GM12878 (cell line): ENCODE results near the gene OR1L6. TPM values are rescaled to one million over a fixed set of nuclear protein-coding genes. Genes with fewer than 3 reads are reported as not detected.

Experiments used
- ATAC-seq: fragments of 200-7000 bp; cut with Tn5 transposase; 3 replicates; pipeline ENCODE4 v1.9.1; 2020; ENCODE audit warnings: mild to moderate bottlenecking, moderate library complexity
- BruUV-seq: library from RNA; stranded (reverse); fragments of 400-500 nt; replicated peaks from 2 replicates; lab custom pipeline; 2021; lab: Mats Ljungman, UMichigan
- CTCF ChIA-PET: fragments of 300-600 bp; sonication (Branson Sonifier 250); formaldehyde crosslinking; extraction: SDS; loops from one replicate; lab custom pipeline; 2021; ENCODE audit warnings: inconsistent platforms; lab: Yijun Ruan, JAX
- POLR2A ChIA-PET: fragments of 350-600 bp; formaldehyde crosslinking; extraction: SDS; loops from one replicate; lab custom pipeline; 2021; ENCODE audit warnings: inconsistent platforms; lab: Charles Lee
- RAD21 ChIA-PET: fragments of 300-600 bp; sonication (Branson Sonifier 250); formaldehyde crosslinking; loops from one replicate; lab custom pipeline; 2023; ENCODE audit warnings: antibody characterized with exemption; ENCODE audit not compliant: unreplicated experiment; lab: Charles Lee
- SMC1A ChIA-PET: fragments of 300-600 bp; sonication (Branson Sonifier 250); formaldehyde crosslinking; loops from one replicate; lab custom pipeline; 2023; ENCODE audit not compliant: unreplicated experiment, uncharacterized antibody; lab: Charles Lee
- DNase-seq: peaks from one replicate; pipeline ENCODE4 v3.0.0-alpha.2; 2011; ENCODE audit warnings: low read depth, low spot score
- FAIRE-seq: peaks from 3 replicates; lab custom pipeline; 2011; peaks lifted over from hg19 to GRCh38; lab: Jason Lieb, UNC
- H2AFZ ChIP-seq: 2 replicates; pipeline ENCODE4 v1.6.0; 2011; ENCODE audit warnings: low read depth, low read length, control low read depth; ENCODE audit not compliant: control insufficient read depth
- H3K27ac ChIP-seq: 2 replicates; pipeline ENCODE4 v1.5.1; 2011; ENCODE audit warnings: control low read depth; ENCODE audit not compliant: control insufficient read depth, insufficient read depth
- H3K27me3 ChIP-seq, 2 experiments: replicated peaks in 1 of 2; 2 replicates each; pipeline versions ENCODE4 v1.6.0 to v1.6.1; 2011; ENCODE audit warnings: low read length in 1 of 2; ENCODE audit not compliant: control insufficient read depth in 2 of 2, insufficient read depth in 2 of 2
- H3K36me3 ChIP-seq, 2 experiments: 2 replicates each; pipeline ENCODE4 v1.5.1; 2011; ENCODE audit warnings: low read length in 1 of 2; ENCODE audit not compliant: control insufficient read depth in 2 of 2, insufficient read depth in 2 of 2
- H3K4me1 ChIP-seq: 2 replicates; pipeline ENCODE4 v1.6.1; 2011; ENCODE audit warnings: mild to moderate bottlenecking, low read length, moderate library complexity, mixed read lengths; ENCODE audit not compliant: control insufficient read depth, insufficient read depth
- H3K4me2 ChIP-seq: 2 replicates; pipeline ENCODE4 v1.6.0; 2011; ENCODE audit warnings: control low read depth; ENCODE audit not compliant: control insufficient read depth, insufficient read depth
- H3K4me3 ChIP-seq: fragments of 200-600 bp; sonication (generic); 2 replicates; pipeline ENCODE4 v1.5.1; 2016
- H3K79me2 ChIP-seq: 2 replicates; pipeline ENCODE4 v1.6.0; 2011; ENCODE audit warnings: low read length; ENCODE audit not compliant: control insufficient read depth, insufficient read depth
- H3K9ac ChIP-seq: 2 replicates; pipeline ENCODE4 v1.8.0; 2011; ENCODE audit warnings: low read length, control low read depth, mixed read lengths; ENCODE audit not compliant: control insufficient read depth, insufficient read depth
- H3K9me3 ChIP-seq: replicated peaks from 3 replicates; pipeline ENCODE4 v1.5.1; 2011; ENCODE audit warnings: mild to moderate bottlenecking, low read length; ENCODE audit not compliant: control insufficient read depth, insufficient read depth
- H4K20me1 ChIP-seq: 2 replicates; pipeline ENCODE4 v1.6.0; 2011; ENCODE audit not compliant: control insufficient read depth, insufficient read depth
- CBFB ChIP-seq: IDR thresholded peaks from 2 replicates; pipeline ENCODE4 v1.6.1; 2016; ENCODE audit warnings: antibody characterized with exemption, low read depth
- HDAC2 ChIP-seq: fragments of 200-600 bp; sonication (generic); IDR thresholded peaks from 2 replicates; pipeline ENCODE4 v1.6.1; 2017
- IRF3 ChIP-seq: fragments of 450-650 bp; IDR thresholded peaks from 2 replicates; pipeline ENCODE4 v1.6.1; 2014; ENCODE audit warnings: mild to moderate bottlenecking
- JUNB ChIP-seq: IDR thresholded peaks from 2 replicates; pipeline ENCODE4 v1.6.1; 2016; ENCODE audit warnings: antibody characterized with exemption, mild to moderate bottlenecking
- MTA2 ChIP-seq: fragments of 450-650 bp; IDR thresholded peaks from 2 replicates; pipeline ENCODE4 v1.6.1; 2016; ENCODE audit warnings: low read depth, mild to moderate bottlenecking, moderate library complexity
- MYB ChIP-seq: fragments of 150-350 bp; IDR thresholded peaks from 2 replicates; pipeline ENCODE4 v1.6.1; 2014; ENCODE audit warnings: mild to moderate bottlenecking, low read depth, low read length, borderline replicate concordance
- NFYA ChIP-seq: IDR thresholded peaks from 2 replicates; pipeline ENCODE4 v1.6.1; 2011; ENCODE audit warnings: low read depth, mild to moderate bottlenecking, low read length, improper control_type of control experiment, borderline replicate concordance
- NFYB ChIP-seq: IDR thresholded peaks from 2 replicates; pipeline ENCODE4 v1.6.1; 2011; ENCODE audit warnings: low read depth, mild to moderate bottlenecking, low read length, improper control_type of control experiment, moderate library complexity; ENCODE audit not compliant: insufficient read depth
- NR2C2 ChIP-seq: IDR thresholded peaks from 2 replicates; pipeline ENCODE4 v1.6.1; 2011; ENCODE audit warnings: borderline replicate concordance, low read depth; ENCODE audit not compliant: control insufficient read depth, insufficient read length
- NRF1 ChIP-seq: conservative IDR thresholded peaks from 2 replicates; pipeline ENCODE4 v1.6.1; 2011; ENCODE audit warnings: mild to moderate bottlenecking, low read depth, low read length, improper control_type of control experiment
- POLR2AphosphoS2 ChIP-seq: IDR thresholded peaks from 2 replicates; pipeline ENCODE4 v1.6.1; 2011; ENCODE audit warnings: low read depth, mild to moderate bottlenecking, low read length, improper control_type of control experiment, moderate library complexity
- RUNX3 ChIP-seq: IDR thresholded peaks from 2 replicates; pipeline ENCODE4 v1.6.1; 2012; ENCODE audit warnings: low read length, inconsistent platforms
- USF2 ChIP-seq: IDR thresholded peaks from 2 replicates; pipeline ENCODE4 v1.6.1; 2011; ENCODE audit warnings: low read depth, low read length, improper control_type of control experiment, borderline replicate concordance
- WGBS: methylation state at CpG from one replicate; pipeline ENCODE4 v1.1.6; 2016; ENCODE audit warnings: low lambda C conversion rate; ENCODE audit not compliant: insufficient replicate concordance, insufficient coverage; ENCODE audit errors: missing lambda C conversion rate; 5-methylcytosine and 5-hydroxymethylcytosine counted together
- in situ Hi-C: fragments of 300-500 bp; cut with MboI; formaldehyde crosslinking; loops from 9 replicates; pipeline ENCODE4 v1.14.3; 2018; ENCODE audit warnings: mixed read lengths
- intact Hi-C: fragments of 100-400 bp; cut with micrococcal nuclease; formaldehyde crosslinking; loops from one replicate; pipeline ENCODE4 v1.14.2; 2022; ENCODE audit not compliant: unreplicated experiment
- polyA plus RNA-seq, 11 experiments: library from polyadenylated mRNA; depleted of rRNA in 4 of 11; unstranded in 6 of 11; stranded (reverse) in 5 of 11; fragments of >200 nt; fragmentation: Nextera tagmentation in 4 of 11; fragmentation: Illumina TruSeq in 1 of 11; extraction: Ambion mirVana in 4 of 11; extraction: Trizol in 1 of 11; gene quantifications; 1 replicate in 1 of 11; 2 replicates in 10 of 11; pipeline versions ENCODE4 v1.2.1 to v1.2.3, GENCODE V29; 2011 to 2016; ENCODE audit warnings: inconsistent platforms in 2 of 11, missing spikeins in 2 of 11, low read depth in 1 of 11
- total RNA-seq, 4 experiments: library from RNA; depleted of rRNA in 3 of 4; stranded (reverse); fragments of >200 nt in 3 of 4; fragmentation: Illumina TruSeq in 1 of 4; extraction: Trizol in 1 of 4; gene quantifications; 2 replicates each; pipeline versions ENCODE4 v1.2.1 to v1.2.3, GENCODE V29; 2013 to 2021

Gene OR1L6
- total and polyA plus RNA-seq, 10 of the 15 experiments (the other 5 are each of a cell fraction or from before 2014, with no cell fraction given), result not detected

- TF ChIP-seq NR2C2 (no peak), JUNB (no peak), NRF1 (no peak), CBFB (no peak), RUNX3 (no peak)
These were observed 44.2 kb downstream of the OR1L6 start (continued) for GRCh38 chr9:122786338-122786737.

- no peak for TF ChIP-seq HDAC2
- no peak for TF ChIP-seq IRF3
- TF ChIP-seq MYB, result no peak
- no peak for TF ChIP-seq POLR2AphosphoS2
- TF ChIP-seq NFYB, result no peak
- TF ChIP-seq USF2, result no peak
- TF ChIP-seq MTA2, result no peak
- TF ChIP-seq NFYA, result no peak
- Histone ChIP-seq H3K27ac (no peak within 1 kb of the TSS), H3K4me3 (no peak within 1 kb of the TSS), H2AFZ (no peak within 1 kb of the TSS), H3K4me2 (no peak within 1 kb of the TSS), H4K20me1 (no peaks in the 10 kb centered on the region), H3K4me1 (no peaks in the 10 kb centered on the region; the same call in 1 of the 2 replicates), H3K9me3 (no peaks in the 10 kb centered on the region), H3K79me2 (no peaks in the 10 kb centered on the region), H3K27me3 (peaks cover 0 to 1% of the 10 kb centered on the region in 2 experiments; a peak in 1 of 4 replicates), H3K9ac (no peak within 1 kb of the TSS), H3K36me3 (no peaks in the 10 kb centered on the region)
- FAIRE-seq (no peak), ATAC-seq (no peak), DNase-seq (no peak)
- RAD21 ChIA-PET, result no interaction called here
- intact Hi-C loops (no loop called here), in situ Hi-C loops (no loop called here)
- POLR2A ChIA-PET, result no interaction called here
- CTCF ChIA-PET, result no interaction called here
- SMC1A ChIA-PET, result no interaction called here
- no TSS peak for BruUV-seq
- 70% methylated on average over 12 of the region's 12 CpGs for WGBS
These were observed 46.7 kb downstream of the OR1L6 start, which contains the start of gene OR5C1 for GRCh38 chr9:122788831-122789230. TSS of gene OR5C1 (plus strand) at chr9:122788933. CDS start at chr9:122788933, 0 bp downstream.
